ENCODE data around the gene IQGAP3.

IQGAP3 gene

GRCh38 chr1:156517748-156518147 is 54.6 kb downstream of the IQGAP3 start:
- TF ChIP-seq CTCF (IDR thresholded peaks at IDR 0.05; ENCODE audit: low read depth, low read length): no peak
- DNase-seq (ENCODE audit: extremely low read depth, low read depth): no peak

GRCh38 chr1:156516821-156517220 is 55.5 kb downstream of the IQGAP3 start:
- no peak for TF ChIP-seq CTCF (IDR thresholded peaks at IDR 0.05; ENCODE audit: low read depth, low read length)
- no peak for DNase-seq (ENCODE audit: extremely low read depth, low read depth)

- DNase-seq (ENCODE audit: extremely low read depth, low read depth): no peak
- TF ChIP-seq CTCF (IDR thresholded peaks at IDR 0.05; ENCODE audit: low read depth, low read length): no peak
Observed at GRCh38 chr1:156515956-156516355, 56.4 kb downstream of the IQGAP3 start.

GRCh38 chr1:156513185-156513584 is 59.2 kb downstream of the IQGAP3 start:
- DNase-seq (ENCODE audit: extremely low read depth, low read depth): no peak
- TF ChIP-seq CTCF (IDR thresholded peaks at IDR 0.05; ENCODE audit: low read depth, low read length): no peak

GRCh38 chr1:156511644-156512043 is 60.7 kb downstream of the IQGAP3 start:
- DNase-seq (ENCODE audit: extremely low read depth, low read depth): no peak
- no peak for TF ChIP-seq CTCF (IDR thresholded peaks at IDR 0.05; ENCODE audit: low read depth, low read length)

GRCh38 chr1:156510709-156511108 is 61.7 kb downstream of the IQGAP3 start:
- no peak for TF ChIP-seq CTCF (IDR thresholded peaks at IDR 0.05; ENCODE audit: low read depth, low read length)
- DNase-seq (ENCODE audit: extremely low read depth, low read depth): no peak

- no peak for TF ChIP-seq CTCF (IDR thresholded peaks at IDR 0.05; ENCODE audit: low read depth, low read length)
- no peak for DNase-seq (ENCODE audit: extremely low read depth, low read depth)
Observed at GRCh38 chr1:156509424-156510034, 62.8 kb downstream of the IQGAP3 start.

All from AG09319 (cell line).